GM19043 (cell line): ENCODE measurements around the gene ATP8B1.

Source experiments
- ATAC-seq: cut with Tn5 transposase; IDR thresholded peaks from one replicate; pipeline ENCODE4 v1.9.1; 2021; ENCODE audit warnings: low read depth; ENCODE audit not compliant: unreplicated experiment

The ATP8B1 gene

GRCh38 chr18:57631697-57632096 is 171.4 kb downstream of the ATP8B1 start:
- ATAC-seq: no peak

DNA sequence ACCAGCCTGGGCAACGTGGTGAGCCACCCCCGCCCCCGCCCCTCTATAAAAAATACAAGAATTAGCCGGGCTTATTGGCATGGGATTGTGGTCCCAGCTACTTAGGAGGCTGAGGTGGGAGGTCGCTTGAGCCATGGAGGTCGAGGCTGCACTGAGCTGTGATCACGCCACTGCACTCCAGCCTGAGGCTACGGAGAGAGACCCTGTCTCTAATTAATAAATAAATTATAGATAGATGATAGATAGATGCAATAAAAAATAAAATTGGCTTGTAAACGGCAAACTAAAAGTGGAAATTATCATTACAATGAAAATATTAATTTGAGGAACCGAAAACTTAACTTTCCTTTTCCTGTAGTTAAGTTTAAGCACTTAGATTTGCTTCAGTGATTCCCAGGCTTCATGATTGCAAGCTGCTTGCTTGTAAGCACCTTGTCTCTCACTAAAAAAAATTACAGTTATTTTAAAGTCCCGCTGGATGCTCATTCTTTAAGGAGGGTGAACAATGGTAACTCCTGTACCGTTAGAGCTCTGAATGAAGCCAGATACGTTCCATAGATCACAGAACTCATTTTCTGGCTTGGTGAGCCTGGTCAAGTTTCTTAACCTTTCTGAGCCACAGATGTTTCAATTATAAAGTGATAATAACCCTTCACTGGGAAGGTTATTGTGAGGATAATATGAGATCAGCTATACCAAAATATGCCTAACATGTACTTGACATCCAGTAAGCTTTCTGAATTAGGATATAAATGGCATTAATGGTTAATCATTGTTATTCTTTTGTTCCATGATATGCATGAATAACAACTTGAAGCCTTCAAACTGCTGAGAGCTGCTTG is 172.1 kb downstream of the ATP8B1 start:
- ATAC-seq: no peak

DNA sequence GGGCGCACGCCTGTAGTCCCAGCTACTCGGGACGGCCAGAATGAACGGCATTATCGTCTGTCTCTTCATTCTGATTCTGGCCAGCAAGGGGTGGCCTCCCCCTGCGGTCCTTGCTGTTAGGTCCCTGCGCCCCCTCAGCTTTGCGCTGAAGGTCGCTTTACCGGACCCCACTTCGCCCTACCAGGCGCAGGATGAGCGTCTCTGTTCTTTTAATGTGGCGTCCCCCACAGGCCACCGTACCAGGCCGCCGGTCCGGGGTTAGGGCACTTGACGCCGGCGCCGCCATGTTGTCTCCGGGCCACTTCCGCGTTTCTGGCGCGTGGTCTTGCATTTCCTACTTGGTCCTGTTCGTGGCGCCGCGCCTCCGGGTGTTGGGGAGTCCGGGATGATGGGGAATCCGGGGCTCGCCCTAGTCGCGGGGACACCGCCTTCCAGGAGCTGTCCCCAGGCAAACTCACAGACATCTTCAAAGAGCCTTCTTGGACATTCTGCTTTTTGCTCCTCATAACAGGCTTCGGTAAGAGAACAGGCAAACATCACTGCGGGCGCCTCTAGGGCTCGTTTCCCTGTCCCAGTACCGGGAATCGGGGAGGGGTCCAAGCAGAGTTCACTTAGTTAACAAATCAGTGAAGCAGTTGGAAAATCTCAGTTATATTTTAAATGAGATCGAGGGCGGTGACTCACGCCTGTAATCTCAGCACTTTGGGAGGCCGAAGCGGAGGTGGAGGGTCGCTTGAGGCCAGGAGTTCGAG is 172.9 kb downstream of the ATP8B1 start:
- peak; percentile 82 for ATAC-seq

- no peak for ATAC-seq
Measured at GRCh38 chr18:57629422-57629821, 173.7 kb downstream of the ATP8B1 start.

DNA sequence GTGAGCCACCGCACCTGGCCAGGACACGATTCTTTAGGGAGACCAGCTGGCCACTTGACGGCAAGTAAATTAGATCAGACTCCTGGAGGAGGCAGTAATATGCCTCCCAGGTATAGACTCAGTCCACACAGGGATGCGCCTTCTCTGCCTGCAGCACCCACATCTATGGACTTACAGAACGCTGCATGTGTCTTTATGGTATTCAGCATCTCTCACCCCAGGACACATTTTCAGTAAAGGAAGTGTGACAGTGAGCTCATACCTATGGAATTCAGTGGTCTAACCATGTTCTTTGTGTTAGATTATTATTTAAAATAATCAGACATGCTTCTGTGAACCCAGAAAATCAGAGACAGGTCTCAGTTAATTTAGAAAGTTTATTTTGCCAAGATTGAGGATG is 175.6 kb downstream of the ATP8B1 start:
- no peak for ATAC-seq

- ATAC-seq: no peak
Measured at GRCh38 chr18:57624988-57625387, 178.1 kb downstream of the ATP8B1 start.

- peak; percentile 4 for ATAC-seq
Measured at GRCh38 chr18:57621246-57621604, 181.9 kb downstream of the ATP8B1 start.

DNA sequence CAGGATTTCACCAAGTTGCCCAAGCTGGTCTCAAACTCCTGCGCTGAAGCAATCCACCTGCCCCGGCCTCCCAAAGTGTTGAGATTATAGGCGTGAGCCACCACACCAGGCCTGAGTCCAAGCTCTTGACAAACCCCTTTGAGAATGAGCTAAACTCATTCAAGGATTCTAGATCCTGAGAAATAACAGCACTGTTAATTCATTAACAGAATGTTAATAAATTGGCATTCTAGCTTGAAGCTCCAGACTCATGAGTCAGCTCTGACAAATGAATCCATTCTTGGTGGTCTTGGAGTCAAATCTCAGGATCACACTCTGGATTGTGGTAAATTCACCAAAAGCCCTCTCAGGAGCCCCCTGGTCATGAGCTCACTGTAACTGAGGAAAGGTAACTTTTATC is 183.2 kb downstream of the ATP8B1 start:
- no peak for ATAC-seq

GRCh38 chr18:57618910-57619309 is 184.2 kb downstream of the ATP8B1 start:
- ATAC-seq: no peak

- ATAC-seq: no peak
Measured at GRCh38 chr18:57603871-57604270, 199.2 kb downstream of the ATP8B1 start.
